ENCODE measurements around the gene ZNF385A.

ZNF385A gene

GRCh38 chr12:54378796-54379397 lies 5.6 kb downstream of the ZNF385A start:
- Mint-ChIP-seq H3K4me1 (ENCODE audit: low read depth) (peaks cover 5% of the 10 kb centered on the region), H3K27ac (no peak overlapping the region), H3K27me3 (ENCODE audit: low read depth) (peaks cover 2% of the 10 kb centered on the region), H3K9me3 (no peaks in the 10 kb centered on the region), H3K4me3 (peak overlapping the region; percentile 78), H3K36me3 (ENCODE audit: low read depth) (no peaks in the 10 kb centered on the region)
- no peak for DNase-seq (ENCODE audit: low spot score)

- Mint-ChIP-seq H3K9me3 (no peaks in the 10 kb centered on the region), H3K27ac (no peak overlapping the region), H3K27me3 (ENCODE audit: low read depth) (peaks cover 2% of the 10 kb centered on the region), H3K36me3 (ENCODE audit: low read depth) (no peaks in the 10 kb centered on the region), H3K4me1 (ENCODE audit: low read depth) (peaks cover 7% of the 10 kb centered on the region), H3K4me3 (peak overlapping the region; percentile 54)
- DNase-seq (ENCODE audit: low spot score), result no peak
Measured at GRCh38 chr12:54377797-54378515, 6.6 kb downstream of the ZNF385A start.

- Mint-ChIP-seq H3K4me1 (ENCODE audit: low read depth) (peaks cover 7% of the 10 kb centered on the region), H3K27me3 (ENCODE audit: low read depth) (peaks cover 2% of the 10 kb centered on the region), H3K4me3 (no peak overlapping the region), H3K36me3 (ENCODE audit: low read depth) (no peaks in the 10 kb centered on the region), H3K9me3 (no peaks in the 10 kb centered on the region), H3K27ac (no peak overlapping the region)
- no peak for DNase-seq (ENCODE audit: low spot score)
Measured at GRCh38 chr12:54377007-54377406, 7.5 kb downstream of the ZNF385A start.

- no peak for DNase-seq (ENCODE audit: low spot score)
- H3K9me3 Mint-ChIP-seq, result no peaks in the 10 kb centered on the region
- no peak overlapping the region for H3K4me3 Mint-ChIP-seq
- H3K4me1 Mint-ChIP-seq (ENCODE audit: low read depth), result peaks cover 8% of the 10 kb centered on the region
- peaks cover 2% of the 10 kb centered on the region for H3K27me3 Mint-ChIP-seq (ENCODE audit: low read depth)
- H3K36me3 Mint-ChIP-seq (ENCODE audit: low read depth), result no peaks in the 10 kb centered on the region
- no peak overlapping the region for H3K27ac Mint-ChIP-seq
Measured at GRCh38 chr12:54376596-54376995, 7.9 kb downstream of the ZNF385A start.

GRCh38 chr12:54375259-54375579 lies 9.3 kb downstream of the ZNF385A start:
- no peak overlapping the region for H3K27ac Mint-ChIP-seq
- H3K4me3 Mint-ChIP-seq, result no peak overlapping the region
- H3K4me1 Mint-ChIP-seq (ENCODE audit: low read depth), result peaks cover 8% of the 10 kb centered on the region
- H3K27me3 Mint-ChIP-seq (ENCODE audit: low read depth), result peaks cover 2% of the 10 kb centered on the region
- DNase-seq (ENCODE audit: low spot score), result no peak
- H3K9me3 Mint-ChIP-seq, result no peaks in the 10 kb centered on the region
- no peaks in the 10 kb centered on the region for H3K36me3 Mint-ChIP-seq (ENCODE audit: low read depth)

GRCh38 chr12:54374562-54375258 lies 9.8 kb downstream of the ZNF385A start:
- peaks cover 2% of the 10 kb centered on the region for H3K27me3 Mint-ChIP-seq (ENCODE audit: low read depth)
- no peak overlapping the region for H3K27ac Mint-ChIP-seq
- peaks cover 8% of the 10 kb centered on the region for H3K4me1 Mint-ChIP-seq (ENCODE audit: low read depth)
- H3K4me3 Mint-ChIP-seq, result no peak overlapping the region
- H3K36me3 Mint-ChIP-seq (ENCODE audit: low read depth), result no peaks in the 10 kb centered on the region
- no peaks in the 10 kb centered on the region for H3K9me3 Mint-ChIP-seq
- DNase-seq (ENCODE audit: low spot score), result no peak

GRCh38 chr12:54373649-54374561 lies 10.6 kb downstream of the ZNF385A start:
- Mint-ChIP-seq H3K4me1 (ENCODE audit: low read depth) (peaks cover 9% of the 10 kb centered on the region), H3K4me3 (no peak overlapping the region), H3K9me3 (no peaks in the 10 kb centered on the region), H3K27me3 (ENCODE audit: low read depth) (peaks cover 2% of the 10 kb centered on the region), H3K36me3 (ENCODE audit: low read depth) (no peaks in the 10 kb centered on the region), H3K27ac (no peak overlapping the region)
- no peak for DNase-seq (ENCODE audit: low spot score)

GRCh38 chr12:54372113-54372806 lies 12.3 kb downstream of the ZNF385A start:
- peaks cover 21% of the 10 kb centered on the region for H3K4me1 Mint-ChIP-seq (ENCODE audit: low read depth)
- H3K27me3 Mint-ChIP-seq (ENCODE audit: low read depth), result peaks cover 5% of the 10 kb centered on the region
- no peaks in the 10 kb centered on the region for H3K9me3 Mint-ChIP-seq
- no peaks in the 10 kb centered on the region for H3K36me3 Mint-ChIP-seq (ENCODE audit: low read depth)
- no peak for DNase-seq (ENCODE audit: low spot score)
- no peak overlapping the region for H3K4me3 Mint-ChIP-seq
- H3K27ac Mint-ChIP-seq, result peak overlapping the region; percentile 64

- Mint-ChIP-seq H3K4me1 (ENCODE audit: low read depth) (peaks cover 21% of the 10 kb centered on the region), H3K9me3 (no peaks in the 10 kb centered on the region), H3K4me3 (no peak overlapping the region), H3K27me3 (ENCODE audit: low read depth) (peaks cover 3% of the 10 kb centered on the region), H3K36me3 (ENCODE audit: low read depth) (no peaks in the 10 kb centered on the region), H3K27ac (peak overlapping the region; percentile 64)
- no peak for DNase-seq (ENCODE audit: low spot score)
Measured at GRCh38 chr12:54371328-54372112, 13.0 kb downstream of the ZNF385A start.

GRCh38 chr12:54370171-54370730 lies 14.3 kb downstream of the ZNF385A start:
- Mint-ChIP-seq H3K4me1 (ENCODE audit: low read depth) (peaks cover 21% of the 10 kb centered on the region), H3K9me3 (no peaks in the 10 kb centered on the region), H3K4me3 (no peak overlapping the region), H3K36me3 (ENCODE audit: low read depth) (no peaks in the 10 kb centered on the region), H3K27ac (no peak overlapping the region), H3K27me3 (ENCODE audit: low read depth) (peaks cover 3% of the 10 kb centered on the region)
- DNase-seq (ENCODE audit: low spot score), result no peak

GRCh38 chr12:54369597-54370131 lies 14.9 kb downstream of the ZNF385A start:
- Mint-ChIP-seq H3K4me3 (peak overlapping the region; percentile 37), H3K27ac (no peak overlapping the region), H3K9me3 (no peaks in the 10 kb centered on the region), H3K4me1 (ENCODE audit: low read depth) (peaks cover 25% of the 10 kb centered on the region), H3K36me3 (ENCODE audit: low read depth) (no peaks in the 10 kb centered on the region), H3K27me3 (ENCODE audit: low read depth) (peaks cover 3% of the 10 kb centered on the region)
- no peak for DNase-seq (ENCODE audit: low spot score)

Data from T-helper 2 cell treated with Interferon-gamma antibody and Interleukin-4, amounts not matched to agents 5 μg/mL and 100 μg/mL, for 36 hours (primary cell).